H1 (cell line): ENCODE data around the gene VPS13C. TPM values are rescaled to one million over a fixed set of nuclear protein-coding genes. Genes with fewer than 3 reads are reported as not detected.

ENCODE experiments used
- CTCF ChIA-PET: fragments of 300-600 bp; sonication (Branson Sonifier 250); formaldehyde crosslinking; loops from one replicate; lab custom pipeline; 2021; ENCODE audit not compliant: partially characterized antibody; lab: Charles Lee
- POLR2A ChIA-PET: fragments of 300-600 bp; sonication (Branson Sonifier 250); formaldehyde crosslinking; loops from one replicate; lab custom pipeline; 2021; ENCODE audit warnings: inconsistent platforms; ENCODE audit not compliant: partially characterized antibody; lab: Charles Lee
- DNase-seq, 2 experiments: peaks; one replicate each; pipeline versions ENCODE4 v3.0.0 to v3.0.0-alpha.2; 2010 to 2022; ENCODE audit warnings: low spot score in 2 of 2, low read depth in 1 of 2, mixed read lengths in 1 of 2
- FAIRE-seq: peaks from 2 replicates; lab custom pipeline; 2011; peaks lifted over from hg19 to GRCh38; lab: Jason Lieb, UNC
- H2AFZ ChIP-seq: 2 replicates; pipeline ENCODE4 v1.8.1; 2012; ENCODE audit warnings: low read length, inconsistent platforms
- H2AK5ac ChIP-seq: 2 replicates; pipeline ENCODE4 v1.6.1; 2013; ENCODE audit warnings: low read depth, low read length
- H2BK120ac ChIP-seq: replicated peaks from 2 replicates; pipeline ENCODE3; 2013; ENCODE audit warnings: low read depth, low read length, inconsistent platforms
- H2BK12ac ChIP-seq: 2 replicates; pipeline ENCODE4 v1.6.1; 2013; ENCODE audit warnings: low read depth, low read length
- H2BK15ac ChIP-seq: 2 replicates; pipeline ENCODE4 v1.6.1; 2013; ENCODE audit warnings: low read length
- H2BK20ac ChIP-seq: 2 replicates; pipeline ENCODE4 v1.6.1; 2013; ENCODE audit warnings: low read length
- H2BK5ac ChIP-seq: 2 replicates; pipeline ENCODE4 v1.6.1; 2013; ENCODE audit warnings: low read depth, low read length
- H3K14ac ChIP-seq: 2 replicates; pipeline ENCODE4 v1.6.1; 2013; ENCODE audit warnings: inconsistent platforms; ENCODE audit not compliant: insufficient read length
- H3K18ac ChIP-seq: 2 replicates; pipeline ENCODE4 v1.6.1; 2013; ENCODE audit warnings: low read length; ENCODE audit errors: extremely low read depth
- H3K23ac ChIP-seq: 2 replicates; pipeline ENCODE4 v1.6.1; 2013; ENCODE audit warnings: inconsistent platforms; ENCODE audit not compliant: insufficient read length
- H3K23me2 ChIP-seq: 2 replicates; pipeline ENCODE4 v1.6.1; 2013; ENCODE audit warnings: low read depth, low read length
- H3K27ac ChIP-seq: 2 replicates; pipeline ENCODE4 v1.6.1; 2011; ENCODE audit warnings: low read depth, low read length, inconsistent platforms
- H3K27me3 ChIP-seq, 4 experiments: replicated peaks in 1 of 4; 1 replicate in 1 of 4; 2 replicates in 3 of 4; pipeline versions ENCODE4 v1.6.1 to v1.8.1; 2011 to 2013; ENCODE audit warnings: low read length in 3 of 4, mild to moderate bottlenecking in 3 of 4, inconsistent platforms in 2 of 4, mixed read lengths in 2 of 4, moderate library complexity in 1 of 4; ENCODE audit not compliant: control insufficient read depth in 3 of 4, insufficient read depth in 3 of 4; ENCODE audit errors: extremely low read depth in 1 of 4
- H3K36me3 ChIP-seq, 4 experiments: 2 replicates each; pipeline versions ENCODE4 v1.6.1 to v1.8.1; 2011 to 2013; ENCODE audit warnings: mild to moderate bottlenecking in 4 of 4, low read length in 3 of 4, moderate library complexity in 2 of 4, control low read depth in 1 of 4, inconsistent platforms in 1 of 4; ENCODE audit not compliant: insufficient read depth in 4 of 4, control insufficient read depth in 2 of 4
- H3K4ac ChIP-seq: replicated peaks from 2 replicates; pipeline ENCODE3; 2013; ENCODE audit warnings: low read length, low read depth, mixed read lengths, inconsistent platforms; ENCODE audit not compliant: insufficient read length
- H3K4me1 ChIP-seq, 4 experiments: replicated peaks in 1 of 4; 1 replicate in 1 of 4; 2 replicates in 3 of 4; pipeline versions ENCODE4 v1.6.1 to v1.8.1; 2011 to 2013; ENCODE audit warnings: low read length in 3 of 4, inconsistent platforms in 2 of 4, mixed read lengths in 1 of 4; ENCODE audit not compliant: insufficient read depth in 4 of 4, control insufficient read depth in 3 of 4
- H3K4me2 ChIP-seq, 2 experiments: 2 replicates each; pipeline versions ENCODE4 v1.6.1 to v1.8.1; 2011 to 2013; ENCODE audit warnings: low read depth in 2 of 2, low read length in 2 of 2, control low read depth in 1 of 2, inconsistent platforms in 1 of 2, mild to moderate bottlenecking in 1 of 2; ENCODE audit not compliant: insufficient read depth in 1 of 2
- H3K4me3 ChIP-seq, 4 experiments: fragments of 200-600, 300-600 bp in 1 of 4; sonication (generic), shearing (Covaris generic), sonication (Bioruptor Twin) in 1 of 4; 2 replicates each; pipeline versions ENCODE4 v1.5.1 to v1.8.1; 2011 to 2016; ENCODE audit warnings: low read length in 4 of 4, low read depth in 3 of 4, control low read depth in 2 of 4, inconsistent platforms in 2 of 4, mild to moderate bottlenecking in 2 of 4, mixed read lengths in 1 of 4, moderate library complexity in 1 of 4; ENCODE audit not compliant: insufficient read depth in 2 of 4; ENCODE audit errors: extremely low read depth in 1 of 4
- H3K56ac ChIP-seq: replicated peaks from 2 replicates; pipeline ENCODE3; 2013; ENCODE audit warnings: low read depth, mild to moderate bottlenecking, mixed read lengths, low read length, inconsistent platforms; ENCODE audit not compliant: insufficient read length
- H3K79me1 ChIP-seq: 2 replicates; pipeline ENCODE4 v1.6.1; 2013; ENCODE audit warnings: low read depth, low read length, control low read depth
- H3K79me2 ChIP-seq, 2 experiments: 2 replicates each; pipeline versions ENCODE4 v1.6.1 to v1.8.1; 2012 to 2013; ENCODE audit warnings: low read length in 2 of 2, mild to moderate bottlenecking in 2 of 2, inconsistent platforms in 1 of 2; ENCODE audit not compliant: insufficient read depth in 2 of 2, control insufficient read depth in 1 of 2
- H3K9ac ChIP-seq, 4 experiments: replicated peaks in 1 of 4; 1 replicate in 1 of 4; 2 replicates in 3 of 4; pipeline versions ENCODE4 v1.6.1 to v1.8.1; 2011 to 2013; ENCODE audit warnings: low read depth in 3 of 4, low read length in 3 of 4, control low read depth in 2 of 4, mild to moderate bottlenecking in 2 of 4, moderate library complexity in 2 of 4, inconsistent platforms in 1 of 4; ENCODE audit errors: extremely low read depth in 1 of 4
- H3K9me3 ChIP-seq, 2 experiments: 2 replicates each; pipeline versions ENCODE4 v1.6.1 to v1.8.1; 2012 to 2013; ENCODE audit warnings: mild to moderate bottlenecking in 2 of 2, moderate library complexity in 2 of 2, control low read depth in 1 of 2, inconsistent platforms in 1 of 2, low read depth in 1 of 2, low read length in 1 of 2, mixed read lengths in 1 of 2; ENCODE audit not compliant: insufficient read depth in 2 of 2
- H4K20me1 ChIP-seq, 2 experiments: replicated peaks in 1 of 2; 2 replicates each; pipeline versions ENCODE3 to v1.8.1; 2011 to 2013; ENCODE audit warnings: inconsistent platforms in 2 of 2, low read length in 2 of 2, mild to moderate bottlenecking in 1 of 2; ENCODE audit not compliant: insufficient read depth in 2 of 2, control insufficient read depth in 1 of 2
- H4K5ac ChIP-seq: 2 replicates; pipeline ENCODE4 v1.6.1; 2013; ENCODE audit warnings: low read length, low read depth, mixed read lengths, inconsistent platforms; ENCODE audit not compliant: insufficient read length
- H4K8ac ChIP-seq: 2 replicates; pipeline ENCODE4 v1.8.0; 2013; ENCODE audit warnings: mild to moderate bottlenecking, moderate library complexity, low read length, inconsistent platforms; ENCODE audit not compliant: insufficient read depth; ENCODE audit errors: extremely low read depth
- H4K91ac ChIP-seq: replicated peaks from 2 replicates; pipeline ENCODE3; 2013; ENCODE audit warnings: low read length, mixed read lengths, inconsistent platforms; ENCODE audit not compliant: insufficient read length
- ASH2L ChIP-seq: fragments of 200-600, 300-600 bp; sonication (generic); IDR thresholded peaks from one replicate; pipeline ENCODE4 v1.7.1; 2017; ENCODE audit warnings: low read length
- CHD1 ChIP-seq: IDR thresholded peaks from 2 replicates; pipeline ENCODE4 v1.6.1; 2012; ENCODE audit warnings: low read depth, low read length, improper control_type of control experiment
- CREB1 ChIP-seq: IDR thresholded peaks from 2 replicates; pipeline ENCODE4 v1.6.1; 2012; ENCODE audit warnings: inconsistent platforms
- CTBP2 ChIP-seq: IDR thresholded peaks from 2 replicates; pipeline ENCODE4 v1.7.0; 2011; ENCODE audit warnings: borderline replicate concordance, mild to moderate bottlenecking, moderate library complexity, mixed read lengths, low read length; ENCODE audit not compliant: insufficient read depth, insufficient read length
- GTF2F1 ChIP-seq: IDR thresholded peaks from 2 replicates; pipeline ENCODE4 v1.6.1; 2012; ENCODE audit warnings: low read depth, low read length, improper control_type of control experiment, borderline replicate concordance
- KDM5A ChIP-seq: fragments of 200-600 bp; IDR thresholded peaks from 2 replicates; pipeline ENCODE4 v1.7.1; 2012; ENCODE audit warnings: mild to moderate bottlenecking, low read length, inconsistent platforms, mixed read lengths
- PHF8 ChIP-seq: fragments of 200-600 bp; sonication (generic); conservative IDR thresholded peaks from 2 replicates; pipeline ENCODE4 v1.7.1; 2012; ENCODE audit warnings: low read depth, mild to moderate bottlenecking, inconsistent platforms, low read length, moderate library complexity
- POU5F1 ChIP-seq: IDR thresholded peaks from 2 replicates; pipeline ENCODE4 v1.6.1; 2011; ENCODE audit warnings: low read depth, mild to moderate bottlenecking, low read length, moderate library complexity
- SIRT6 ChIP-seq: IDR thresholded peaks from one replicate; pipeline ENCODE4 v1.7.1; 2012; ENCODE audit warnings: low read length, inconsistent platforms
- WGBS, 2 experiments: shearing (Covaris generic) in 1 of 2; methylation state at CpG; one replicate each; pipeline versions ENCODE4 v1.1.6 to v1.1.7; 2013 to 2015; ENCODE audit warnings: low lambda C conversion rate in 2 of 2, mixed read lengths in 2 of 2, inconsistent platforms in 1 of 2, low coverage in 1 of 2, missing lambda C conversion rate in 1 of 2; ENCODE audit not compliant: insufficient replicate concordance in 2 of 2, insufficient coverage in 1 of 2, insufficient read length in 1 of 2; ENCODE audit errors: extremely low coverage in 1 of 2, missing lambda C conversion rate in 1 of 2; 5-methylcytosine and 5-hydroxymethylcytosine counted together
- polyA plus RNA-seq, 7 experiments: library from polyadenylated mRNA; depleted of rRNA in 3 of 7; stranded (reverse) in 5 of 7; unstranded in 2 of 7; fragments of >200 nt in 5 of 7; fragments of 200-250 nt in 2 of 7; gene quantifications; 1 replicate in 5 of 7; 2 replicates in 1 of 7; 4 replicates in 1 of 7; pipeline versions ENCODE4 v1.2.1 to v1.2.3, GENCODE V29; 2011 to 2013; ENCODE audit warnings: missing spikeins in 2 of 7, mixed read lengths in 2 of 7
- total RNA-seq: library from RNA; stranded (reverse); fragmentation: NEBNext Ultra II Directional; extraction: Animal tissue kit (Norgen Biotek cat#: 25700); gene quantifications from 2 replicates; pipeline ENCODE4 v1.2.1, GENCODE V29; 2021

VPS13C gene
- total and polyA plus RNA-seq, 2 of the 8 experiments (the other 6 are each of a cell fraction or from before 2014, with no cell fraction given) = 4.8 to 18.8 TPM

DNA sequence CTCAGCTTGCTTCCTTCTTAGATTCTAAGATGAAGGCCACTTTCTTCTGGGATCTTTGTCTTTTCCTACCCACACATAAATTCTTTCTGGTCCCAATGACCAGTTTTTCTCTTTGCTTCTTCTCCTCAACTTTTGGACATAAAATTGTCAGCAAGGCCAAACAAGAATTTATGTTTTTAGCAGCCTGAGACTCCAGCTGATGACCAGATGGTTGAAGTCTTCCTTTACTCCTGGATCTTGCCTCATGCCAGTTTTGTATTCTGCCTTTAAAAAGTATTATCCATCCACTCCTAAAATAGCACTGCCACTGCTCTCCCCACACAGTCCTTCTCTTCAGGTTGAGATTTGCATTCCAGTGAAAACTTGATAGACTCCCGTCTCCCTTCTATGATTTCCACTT, 236.0 kb downstream of the VPS13C start:
- no peak for FAIRE-seq
- Histone ChIP-seq H3K9ac (no peak overlapping the region), H2BK15ac (no peak overlapping the region), H2BK120ac (no peak overlapping the region), H3K23ac (no peak overlapping the region), H3K36me3 (no peaks in the 10 kb centered on the region), H4K8ac (no peak overlapping the region), H3K79me1 (no peaks in the 10 kb centered on the region), H3K27ac (no peak overlapping the region), H3K4ac (no peak overlapping the region), H4K5ac (no peak overlapping the region), H3K4me2 (no peak overlapping the region), H3K56ac (no peak overlapping the region), H4K91ac (no peak overlapping the region), H2BK12ac (no peak overlapping the region), H3K4me3 (no peak overlapping the region), H3K79me2 (no peaks in the 10 kb centered on the region), H3K27me3 (no peaks in the 10 kb centered on the region), H3K4me1 (no peaks in the 10 kb centered on the region), H4K20me1 (no peaks in the 10 kb centered on the region), H2AFZ (no peak overlapping the region), H2BK5ac (no peak overlapping the region), H2AK5ac (no peak overlapping the region), H3K9me3 (no peaks in the 10 kb centered on the region), H3K14ac (no peak overlapping the region), H3K18ac (no peak overlapping the region), H2BK20ac (no peak overlapping the region), H3K23me2 (no peaks in the 10 kb centered on the region)
- CTCF ChIA-PET = interaction anchor here (0.7 kb wide), 1 partner anchor 11 kb away, joined by 3 read pairs; no protein-coding TSS in a partner anchor
- WGBS, 2 experiments = 94% methylated on average over 1 of the region's 1 CpG; no CpG with 5 or more reads in 1 of the 2 experiments
- TF ChIP-seq PHF8 = no peak
- TF ChIP-seq SIRT6 = no peak
- TF ChIP-seq CREB1 = no peak
- TF ChIP-seq CTBP2 = no peak
- TF ChIP-seq GTF2F1 = no peak
- no peak for TF ChIP-seq KDM5A
- no peak for TF ChIP-seq POU5F1
- no peak for TF ChIP-seq CHD1
- no peak for TF ChIP-seq ASH2L
- DNase-seq = no peak
- POLR2A ChIA-PET = no interaction called here
